Upper lobe of left lung (tissue), 6 donors: ENCODE data around the gene MAP7D3. TPM values are rescaled to one million over a fixed set of nuclear protein-coding genes. Genes with fewer than 3 reads are reported as not detected.

Source experiments
- ATAC-seq, 2 donors: fragments of 200-7000 bp; cut with Tn5 transposase; one replicate each; pipeline ENCODE4 v1.9.1; 2022; ENCODE audit warnings: mild to moderate bottlenecking in 2 of 2, moderate library complexity in 2 of 2; ENCODE audit not compliant: low FRiP score in 2 of 2
- DNase-seq, 2 donors: peaks; one replicate each; pipeline ENCODE4 v3.0.0-alpha.2; 2019 to 2020
- H3K27ac ChIP-seq, 4 donors: fragments of 200-600 bp; sonication (generic); one replicate each; pipeline ENCODE4 v1.5.1; 2016 to 2019
- H3K27me3 ChIP-seq, 4 donors: fragments of 200-600 bp; sonication (generic); one replicate each; pipeline ENCODE4 v1.5.1; 2017 to 2019
- H3K36me3 ChIP-seq, 4 donors: fragments of 200-600 bp; sonication (generic); one replicate each; pipeline ENCODE4 v1.5.1; 2016 to 2019
- H3K4me1 ChIP-seq, 4 donors: fragments of 200-600 bp; sonication (generic); one replicate each; pipeline ENCODE4 v1.5.1; 2018 to 2019
- H3K4me3 ChIP-seq, 4 donors: fragments of 200-600 bp; sonication (generic); one replicate each; pipeline ENCODE4 v1.5.1; 2017 to 2019; ENCODE audit warnings: mild to moderate bottlenecking in 2 of 4, moderate library complexity in 1 of 4
- H3K9me3 ChIP-seq, 4 donors: fragments of 200-600 bp; sonication (generic); one replicate each; pipeline ENCODE4 v1.5.1; 2018 to 2019
- EP300 ChIP-seq, 4 donors: sonication (generic); formaldehyde crosslinking; IDR thresholded peaks; one replicate each; pipeline ENCODE4 v1.5.1; 2017; ENCODE audit warnings: antibody characterized with exemption in 4 of 4, control low read depth in 2 of 4
- POLR2A ChIP-seq, 4 donors: fragments of 450-650 bp; IDR thresholded peaks; one replicate each; pipeline ENCODE4 v1.5.1; 2016 to 2017; ENCODE audit warnings: antibody characterized with exemption in 4 of 4, mild to moderate bottlenecking in 2 of 4
- POLR2AphosphoS5 ChIP-seq, 2 donors: sonication (generic); formaldehyde crosslinking; IDR thresholded peaks; one replicate each; pipeline ENCODE4 v1.5.1; 2017; ENCODE audit warnings: antibody characterized with exemption in 2 of 2
- WGBS, 2 donors: methylation state at CpG; one replicate each; pipeline ENCODE4 v1.1.5; 2017 to 2018; 5-methylcytosine and 5-hydroxymethylcytosine counted together
- total RNA-seq, 6 donors: library from RNA; depleted of rRNA in 4 of 6; stranded (reverse); fragments of >200 nt in 4 of 6; gene quantifications; one replicate each; pipeline versions ENCODE4 v1.1.0 to v1.2.1, GENCODE V29; 2016 to 2021
- TF ChIP-seq, protein P1 (sequence below), 6 experiments: fragments of 450-650 bp in 4 of 6; fragments of 200-600 bp in 2 of 6; sonication (generic) in 2 of 6; IDR thresholded peaks; one replicate each; pipeline ENCODE4 v1.5.1; 2016 to 2019; ENCODE audit warnings: antibody characterized with exemption in 6 of 6
- donor health status: DM: no; HTN: no; CAD: no; lungs with moderate emphysema.
- donor health status: DM: no; HTN: yes; CAD: no; lungs with severe emphysema.

Gene MAP7D3
- total RNA-seq, 6 donors from 2014 or later: 4.8 to 19.9 (median 9.3) TPM

DNA sequence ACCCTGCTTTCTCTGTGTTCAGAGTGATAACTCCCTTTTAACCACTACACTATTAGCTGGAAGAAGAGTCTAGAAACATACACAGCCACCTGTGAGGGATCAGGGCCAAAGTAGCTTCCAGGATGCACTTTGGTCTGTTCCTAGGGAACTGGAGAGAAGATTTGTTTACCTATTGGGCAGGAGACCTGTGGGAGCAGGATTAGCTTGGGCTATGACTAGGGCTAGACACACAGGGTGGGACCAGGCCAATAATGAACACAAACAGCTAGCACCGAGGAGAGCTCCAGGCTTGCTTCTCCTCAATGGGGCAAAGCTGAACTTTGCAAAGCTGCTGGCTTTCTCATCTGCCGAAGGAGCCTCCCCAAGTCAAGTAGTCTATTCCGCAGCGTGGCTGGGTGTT, 24.4 kb upstream of the MAP7D3 start:
- WGBS, 2 donors: 69% methylated on average over 4 of the region's 4 CpGs; no CpG with 5 or more reads in 1 of the 2 donors
- no peaks in the 10 kb centered on the region for H3K4me1 ChIP-seq
- no peaks in the 10 kb centered on the region for H3K36me3 ChIP-seq
- no peaks in the 10 kb centered on the region for H3K27me3 ChIP-seq
- TF ChIP-seq EP300 (IDR thresholded peaks at IDR 0.05) (no peak), POLR2AphosphoS5 (IDR thresholded peaks at IDR 0.05) (no peak), POLR2A (IDR thresholded peaks at IDR 0.05) (no peak)
- TF ChIP-seq, protein P1, sequence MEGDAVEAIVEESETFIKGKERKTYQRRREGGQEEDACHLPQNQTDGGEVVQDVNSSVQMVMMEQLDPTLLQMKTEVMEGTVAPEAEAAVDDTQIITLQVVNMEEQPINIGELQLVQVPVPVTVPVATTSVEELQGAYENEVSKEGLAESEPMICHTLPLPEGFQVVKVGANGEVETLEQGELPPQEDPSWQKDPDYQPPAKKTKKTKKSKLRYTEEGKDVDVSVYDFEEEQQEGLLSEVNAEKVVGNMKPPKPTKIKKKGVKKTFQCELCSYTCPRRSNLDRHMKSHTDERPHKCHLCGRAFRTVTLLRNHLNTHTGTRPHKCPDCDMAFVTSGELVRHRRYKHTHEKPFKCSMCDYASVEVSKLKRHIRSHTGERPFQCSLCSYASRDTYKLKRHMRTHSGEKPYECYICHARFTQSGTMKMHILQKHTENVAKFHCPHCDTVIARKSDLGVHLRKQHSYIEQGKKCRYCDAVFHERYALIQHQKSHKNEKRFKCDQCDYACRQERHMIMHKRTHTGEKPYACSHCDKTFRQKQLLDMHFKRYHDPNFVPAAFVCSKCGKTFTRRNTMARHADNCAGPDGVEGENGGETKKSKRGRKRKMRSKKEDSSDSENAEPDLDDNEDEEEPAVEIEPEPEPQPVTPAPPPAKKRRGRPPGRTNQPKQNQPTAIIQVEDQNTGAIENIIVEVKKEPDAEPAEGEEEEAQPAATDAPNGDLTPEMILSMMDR (IDR thresholded peaks at IDR 0.05): no peak
- ATAC-seq (no peak), DNase-seq (no peak)
- H3K27ac ChIP-seq: no peak overlapping the region
- no peaks in the 10 kb centered on the region for H3K9me3 ChIP-seq
- H3K4me3 ChIP-seq: no peak overlapping the region

DNA sequence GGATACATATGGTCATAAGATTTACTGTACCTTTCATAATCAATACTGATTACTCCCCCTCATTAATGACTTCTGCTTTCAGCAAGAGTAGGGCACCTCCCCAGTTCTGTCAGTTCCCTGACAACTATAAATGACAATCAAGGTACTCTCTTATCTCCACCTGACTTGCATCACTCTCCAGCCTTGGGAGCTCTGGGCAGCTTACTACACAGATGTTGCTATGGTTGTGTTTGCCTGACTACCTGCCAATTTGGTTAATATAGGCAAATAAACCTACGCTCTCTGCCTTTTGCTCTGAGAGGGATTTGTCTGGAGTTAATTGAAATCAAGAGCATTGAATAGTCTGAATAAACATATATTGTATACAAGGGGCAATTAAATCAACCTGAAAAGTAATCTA, 22.8 kb upstream of the MAP7D3 start:
- no peak overlapping the region for H3K27ac ChIP-seq
- TF ChIP-seq POLR2AphosphoS5 (IDR thresholded peaks at IDR 0.05) (no peak), POLR2A (IDR thresholded peaks at IDR 0.05) (no peak)
- TF ChIP-seq, protein P1 (IDR thresholded peaks at IDR 0.05): no peak
- H3K9me3 ChIP-seq: no peaks in the 10 kb centered on the region
- no peaks in the 10 kb centered on the region for H3K27me3 ChIP-seq
- WGBS, 2 donors: 62 to 90% methylated on average over 1 of the region's 1 CpG
- no peak for DNase-seq
- no peak overlapping the region for H3K4me3 ChIP-seq
- no peaks in the 10 kb centered on the region for H3K4me1 ChIP-seq
- ATAC-seq: no peak
- H3K36me3 ChIP-seq: no peaks in the 10 kb centered on the region

DNA sequence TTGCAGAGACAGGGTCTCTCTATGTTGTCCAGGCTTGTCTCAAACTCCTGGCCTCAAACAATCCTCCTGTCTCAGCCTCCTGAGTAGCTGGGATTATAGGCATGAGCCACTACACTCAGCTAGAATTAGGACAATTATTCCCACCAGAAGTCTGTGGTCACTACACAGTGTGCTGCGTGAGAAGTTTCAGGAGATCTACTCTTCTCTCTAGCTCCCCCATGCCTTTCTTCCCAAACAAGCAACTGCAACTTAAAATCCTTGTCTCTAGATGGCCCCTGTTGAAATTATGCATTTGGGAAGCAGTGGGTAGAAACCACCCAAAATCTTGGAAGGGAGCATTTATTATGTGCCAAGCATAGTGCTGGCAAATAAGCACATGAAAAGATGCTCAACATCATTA, 21.1 kb upstream of the MAP7D3 start:
- H3K27ac ChIP-seq: no peak overlapping the region
- H3K27me3 ChIP-seq: no peaks in the 10 kb centered on the region
- no peaks in the 10 kb centered on the region for H3K36me3 ChIP-seq
- H3K4me3 ChIP-seq: no peak overlapping the region
- no peak for ATAC-seq
- DNase-seq: no peak
- 14 to 17% methylated on average over 1 of the region's 1 CpG for WGBS, 2 donors
- H3K4me1 ChIP-seq: no peaks in the 10 kb centered on the region
- no peaks in the 10 kb centered on the region for H3K9me3 ChIP-seq
- TF ChIP-seq, protein P1 (IDR thresholded peaks at IDR 0.05): no peak
- TF ChIP-seq EP300 (IDR thresholded peaks at IDR 0.05): no peak
- no peak for TF ChIP-seq POLR2A (IDR thresholded peaks at IDR 0.05)
- no peak for TF ChIP-seq POLR2AphosphoS5 (IDR thresholded peaks at IDR 0.05)

DNA sequence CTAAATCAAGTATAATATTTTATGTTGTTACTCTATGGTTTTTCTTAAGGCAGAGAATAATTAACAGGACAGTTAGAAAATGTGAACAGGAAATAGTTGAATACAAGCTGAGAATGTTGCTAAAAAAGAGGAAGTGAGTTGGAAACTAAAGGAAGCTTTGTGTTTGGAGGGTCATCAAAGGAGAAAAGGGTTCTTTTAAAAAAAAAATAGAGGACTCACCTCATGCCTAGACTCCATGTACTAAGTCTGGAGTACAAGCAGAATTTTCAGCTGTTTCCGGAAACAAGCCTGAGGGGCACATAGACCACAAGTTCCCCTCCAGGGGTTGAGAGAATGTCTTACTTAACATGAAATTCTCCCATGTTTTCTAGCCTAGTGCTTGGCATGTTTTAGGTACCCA, 20.1 kb upstream of the MAP7D3 start:
- Histone ChIP-seq H3K4me1 (no peaks in the 10 kb centered on the region), H3K4me3 (no peak overlapping the region), H3K27me3 (no peaks in the 10 kb centered on the region), H3K9me3 (no peaks in the 10 kb centered on the region), H3K27ac (no peak overlapping the region), H3K36me3 (no peaks in the 10 kb centered on the region)
- ATAC-seq (no peak), DNase-seq (no peak)
- 60 to 65% methylated on average over 1 of the region's 1 CpG for WGBS, 2 donors
- TF ChIP-seq POLR2AphosphoS5 (IDR thresholded peaks at IDR 0.05) (no peak), EP300 (IDR thresholded peaks at IDR 0.05) (no peak), POLR2A (IDR thresholded peaks at IDR 0.05) (no peak)
- TF ChIP-seq, protein P1 (IDR thresholded peaks at IDR 0.05): no peak

DNA sequence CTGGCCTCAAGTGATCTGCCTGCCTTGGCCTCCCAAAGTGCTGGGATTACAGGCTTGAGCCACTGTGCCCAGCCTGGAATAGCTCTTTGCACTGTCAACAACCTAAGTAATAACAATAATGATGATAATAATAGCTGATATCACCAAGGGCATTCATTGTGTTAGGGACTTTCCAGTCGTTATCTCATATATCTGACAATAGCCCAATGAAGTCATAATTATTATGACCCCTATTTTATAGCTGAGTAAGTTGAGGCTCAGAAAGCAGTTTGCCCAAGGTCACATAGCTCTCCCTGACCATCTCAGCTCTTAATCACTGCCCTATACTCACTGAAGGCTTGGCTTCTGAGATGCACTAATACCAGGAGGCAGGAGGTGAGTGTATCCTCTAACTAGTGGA, 18.7 kb upstream of the MAP7D3 start:
- 63% methylated on average over 1 of the region's 1 CpG; no CpG with 5 or more reads in 1 of the 2 donors for WGBS, 2 donors
- Histone ChIP-seq H3K27ac (no peak overlapping the region), H3K27me3 (no peaks in the 10 kb centered on the region), H3K4me1 (no peaks in the 10 kb centered on the region), H3K4me3 (no peak overlapping the region), H3K9me3 (no peaks in the 10 kb centered on the region), H3K36me3 (no peaks in the 10 kb centered on the region)
- TF ChIP-seq POLR2A (IDR thresholded peaks at IDR 0.05) (no peak), EP300 (IDR thresholded peaks at IDR 0.05) (no peak), POLR2AphosphoS5 (IDR thresholded peaks at IDR 0.05) (no peak)
- TF ChIP-seq, protein P1 (IDR thresholded peaks at IDR 0.05): no peak
- DNase-seq (no peak), ATAC-seq (no peak)
